T-helper 17 cell (primary cell): ENCODE results near the gene SMAD9. TPM values are rescaled to one million over a fixed set of nuclear protein-coding genes. Genes with fewer than 3 reads are reported as not detected.
"Not testable (repeated sequence)": the region's sequence is repeated elsewhere in the genome, so short reads cannot be mapped to it uniquely, and the experiment has no call there.

ENCODE experiments used
- ATAC-seq: fragments of 150-1000 bp; cut with Tn5 transposase; 2 replicates; pipeline ENCODE4 v1.10.0; 2021; ENCODE audit warnings: mild to moderate bottlenecking, moderate library complexity
- DNase-seq, 3 donors: peaks; one replicate each; pipeline versions ENCODE4 v3.0.0 to v3.0.0-alpha.2; 2020 to 2021
- H3K9me3 ChIP-seq: one replicate; pipeline ENCODE4 v1.7.0; 2013; ENCODE audit warnings: low read length, mild to moderate bottlenecking; ENCODE audit not compliant: control insufficient read depth, poor library complexity, severe bottlenecking
- H3K27ac Mint-ChIP-seq: one replicate; pipeline ENCODE4 v1.8.0; 2022; ENCODE audit warnings: mild to moderate bottlenecking, moderate library complexity, mixed read lengths
- H3K27me3 Mint-ChIP-seq: one replicate; pipeline ENCODE4 v1.8.0; 2022; ENCODE audit warnings: mixed read lengths
- H3K36me3 Mint-ChIP-seq: one replicate; pipeline ENCODE4 v1.8.0; 2022; ENCODE audit warnings: low read depth, mixed read lengths
- H3K4me1 Mint-ChIP-seq: one replicate; pipeline ENCODE4 v1.8.0; 2022; ENCODE audit warnings: mild to moderate bottlenecking, mixed read lengths
- H3K4me3 Mint-ChIP-seq: one replicate; pipeline ENCODE4 v1.8.0; 2022; ENCODE audit warnings: mild to moderate bottlenecking, moderate library complexity, mixed read lengths
- total RNA-seq, 4 donors: library from RNA in 2 of 4; stranded (reverse) in 2 of 4; gene quantifications; one replicate each; pipeline ENCODE4 v1.2.3 and lab custom pipeline; 2022 to 2026

Gene SMAD9
- total RNA-seq, 2 donors from 2014 or later = not detected

DNA sequence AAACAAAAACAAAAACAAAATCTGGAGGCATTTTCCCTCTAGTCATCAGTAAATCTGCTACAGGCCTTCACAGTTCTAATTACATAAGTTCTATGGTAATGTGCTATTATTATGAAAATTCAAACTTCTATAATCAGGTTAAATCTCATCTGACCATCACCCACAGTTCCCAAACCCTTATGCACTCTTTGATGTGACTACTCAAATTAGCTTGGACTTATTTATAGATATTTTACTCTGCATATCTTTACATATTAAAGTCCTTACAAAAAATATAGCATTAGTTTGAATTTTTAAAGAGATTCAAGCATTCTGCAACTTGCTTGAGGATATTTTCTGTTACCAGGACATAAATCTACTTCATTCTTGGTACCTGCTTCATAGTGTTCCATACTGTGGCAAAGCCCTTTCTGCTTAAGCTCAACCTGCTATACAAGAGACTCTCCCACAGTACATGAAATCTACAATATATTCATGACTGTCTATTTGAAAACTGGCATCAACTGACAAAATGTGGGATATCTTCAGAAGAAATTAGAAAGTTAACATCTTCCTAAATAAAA is 22.9 kb downstream of the SMAD9 start:
- Mint-ChIP-seq H3K4me3 (no peak overlapping the region), H3K27me3 (peaks cover 26% of the 10 kb centered on the region), H3K27ac (no peak overlapping the region), H3K36me3 (no peaks in the 10 kb centered on the region), H3K4me1 (no peaks in the 10 kb centered on the region)
- DNase-seq = no peak
- no peaks in the 10 kb centered on the region for H3K9me3 ChIP-seq
- ATAC-seq = no peak

GRCh38 chr13:36891752-36892151 is 28.3 kb downstream of the SMAD9 start:
- DNase-seq (no peak), ATAC-seq (no peak)
- Mint-ChIP-seq H3K36me3 (peaks cover 4% of the 10 kb centered on the region), H3K27ac (no peak overlapping the region), H3K4me3 (no peak overlapping the region), H3K4me1 (no peaks in the 10 kb centered on the region), H3K27me3 (peaks cover 27% of the 10 kb centered on the region)
- no peaks in the 10 kb centered on the region for H3K9me3 ChIP-seq

DNA sequence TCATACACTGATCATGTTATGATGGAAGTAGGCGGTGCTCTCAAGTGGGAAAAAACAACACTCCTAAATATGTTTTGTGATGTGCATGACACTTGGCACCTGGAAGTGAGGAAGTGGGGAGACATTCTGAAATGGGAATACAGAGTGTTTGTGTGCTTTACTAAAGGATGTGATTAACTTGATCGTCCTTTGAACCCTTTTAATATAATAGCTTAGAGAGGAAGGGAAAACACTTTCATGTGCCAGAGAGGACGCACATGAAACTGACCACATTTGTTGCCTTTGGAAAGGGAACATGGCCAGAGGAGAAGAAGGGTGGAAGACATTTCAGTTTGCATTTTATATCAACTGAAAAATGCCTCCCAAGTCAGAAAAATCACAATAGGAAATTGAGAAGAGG is 31.4 kb downstream of the SMAD9 start:
- ATAC-seq = no peak
- no peak for DNase-seq
- H3K9me3 ChIP-seq = no peaks in the 10 kb centered on the region
- Mint-ChIP-seq H3K4me3 (no peak overlapping the region), H3K36me3 (peaks cover 6% of the 10 kb centered on the region), H3K27me3 (peaks cover 44% of the 10 kb centered on the region), H3K4me1 (no peaks in the 10 kb centered on the region), H3K27ac (no peak overlapping the region)

- peaks cover 44% of the 10 kb centered on the region for H3K27me3 Mint-ChIP-seq
- DNase-seq (no peak), ATAC-seq (no peak)
- no peak overlapping the region for H3K4me3 Mint-ChIP-seq
- no peaks in the 10 kb centered on the region for H3K9me3 ChIP-seq
- no peak overlapping the region for H3K27ac Mint-ChIP-seq
- no peaks in the 10 kb centered on the region for H3K4me1 Mint-ChIP-seq
- peaks cover 6% of the 10 kb centered on the region for H3K36me3 Mint-ChIP-seq
These were observed 32.1 kb downstream of the SMAD9 start for GRCh38 chr13:36887758-36888521.

GRCh38 chr13:36885901-36886300 is 34.1 kb downstream of the SMAD9 start:
- H3K36me3 Mint-ChIP-seq = peaks cover 6% of the 10 kb centered on the region
- H3K9me3 ChIP-seq = no peaks in the 10 kb centered on the region
- no peak for ATAC-seq
- H3K4me3 Mint-ChIP-seq = no peak overlapping the region
- DNase-seq = no peak
- no peaks in the 10 kb centered on the region for H3K4me1 Mint-ChIP-seq
- H3K27ac Mint-ChIP-seq = no peak overlapping the region
- H3K27me3 Mint-ChIP-seq = peaks cover 40% of the 10 kb centered on the region

DNA sequence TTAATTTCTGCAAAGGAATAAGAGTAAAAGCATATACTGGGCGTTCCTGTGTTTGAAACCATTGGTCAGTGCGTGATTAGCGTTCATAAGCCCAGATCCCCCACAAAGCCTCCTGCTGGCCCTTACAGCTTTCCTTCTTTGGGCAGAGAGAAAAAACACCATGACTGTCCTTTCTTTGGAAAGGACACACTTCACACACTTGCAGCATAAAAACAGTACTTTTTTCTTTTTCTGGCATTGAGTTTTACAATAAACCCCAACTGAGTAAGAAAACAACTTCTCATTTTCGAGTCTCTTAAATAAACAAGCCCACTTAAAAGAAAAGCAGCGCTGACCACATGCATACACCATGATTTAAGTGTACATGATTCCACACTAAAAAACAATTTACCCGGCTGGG is 35.8 kb downstream of the SMAD9 start:
- H3K27me3 Mint-ChIP-seq = peaks cover 51% of the 10 kb centered on the region
- H3K4me3 Mint-ChIP-seq = no peak overlapping the region

GRCh38 chr13:36883824-36884223 is 36.2 kb downstream of the SMAD9 start:
- no peaks in the 10 kb centered on the region for H3K9me3 ChIP-seq
- Mint-ChIP-seq H3K4me3 (no peak overlapping the region), H3K36me3 (peaks cover 6% of the 10 kb centered on the region), H3K27me3 (peaks cover 55% of the 10 kb centered on the region), H3K4me1 (no peaks in the 10 kb centered on the region), H3K27ac (no peak overlapping the region)
- DNase-seq (no peak), ATAC-seq (no peak)

More for the DNA sequence above, 35.8 kb downstream of the SMAD9 start:
- Mint-ChIP-seq H3K27ac (no peak overlapping the region), H3K36me3 (peaks cover 6% of the 10 kb centered on the region), H3K4me1 (no peaks in the 10 kb centered on the region)
- no peak for DNase-seq
- no peaks in the 10 kb centered on the region for H3K9me3 ChIP-seq
- ATAC-seq = no peak

DNA sequence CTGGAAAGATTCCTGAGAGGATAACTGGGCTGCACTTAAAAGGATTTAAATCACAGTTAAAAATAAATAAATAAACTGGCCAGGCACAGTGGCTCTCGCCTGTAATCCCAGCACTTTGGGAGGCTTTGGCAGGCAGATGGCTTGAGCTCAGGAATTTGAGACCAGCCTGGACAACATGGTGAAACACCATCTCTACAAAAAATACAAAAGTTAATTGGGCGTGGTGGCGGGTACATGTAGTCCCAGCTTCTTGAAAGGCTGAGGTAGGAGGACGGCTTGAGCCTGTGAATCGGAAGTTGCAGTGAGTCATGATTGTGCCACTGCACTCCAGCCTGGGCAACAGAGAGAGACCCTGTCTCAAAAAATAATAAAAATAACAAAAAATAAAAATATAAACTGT is 36.6 kb downstream of the SMAD9 start:
- H3K9me3 ChIP-seq, ATAC-seq, H3K4me1 Mint-ChIP-seq, H3K27ac Mint-ChIP-seq, H3K36me3 Mint-ChIP-seq, H3K4me3 Mint-ChIP-seq, DNase-seq: not testable (repeated sequence)
- peaks cover 51% of the 10 kb centered on the region for H3K27me3 Mint-ChIP-seq

DNA sequence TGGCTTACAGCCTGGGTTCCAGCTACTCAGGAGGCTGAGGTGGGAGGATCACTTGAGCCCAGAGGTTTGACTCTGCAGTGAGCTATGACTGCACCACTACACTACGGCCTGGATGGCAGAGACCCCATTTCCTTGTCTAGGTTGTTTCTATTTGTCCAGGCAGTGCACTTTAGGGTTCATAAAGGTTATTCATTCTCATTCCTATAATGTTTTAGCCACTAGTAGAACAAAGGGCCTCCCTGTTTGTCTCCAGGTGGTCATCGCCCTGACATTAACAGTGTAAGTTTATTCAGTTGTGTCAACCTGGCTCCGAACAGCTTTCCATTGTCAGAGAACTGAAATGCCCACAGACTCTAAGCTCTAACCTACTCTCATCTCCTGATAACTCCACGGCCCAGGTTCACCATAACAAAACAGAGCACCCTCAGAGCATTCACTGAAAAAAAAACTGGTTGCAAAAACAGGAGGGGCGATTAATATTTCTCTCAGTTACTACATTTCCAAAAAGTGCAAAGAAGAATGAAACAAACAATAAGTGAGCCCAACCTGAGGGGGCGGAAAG is 37.1 kb downstream of the SMAD9 start:
- DNase-seq (no peak), ATAC-seq (no peak)
- Mint-ChIP-seq H3K4me1 (no peaks in the 10 kb centered on the region), H3K4me3 (no peak overlapping the region), H3K36me3 (peaks cover 6% of the 10 kb centered on the region), H3K27ac (no peak overlapping the region), H3K27me3 (peaks cover 48% of the 10 kb centered on the region)
- no peaks in the 10 kb centered on the region for H3K9me3 ChIP-seq

GRCh38 chr13:36880961-36881360 is 39.1 kb downstream of the SMAD9 start:
- H3K9me3 ChIP-seq = no peaks in the 10 kb centered on the region
- no peak for DNase-seq
- H3K27ac Mint-ChIP-seq = no peak overlapping the region
- ATAC-seq = no peak
- no peaks in the 10 kb centered on the region for H3K36me3 Mint-ChIP-seq
- peaks cover 33% of the 10 kb centered on the region for H3K27me3 Mint-ChIP-seq
- no peaks in the 10 kb centered on the region for H3K4me1 Mint-ChIP-seq
- no peak overlapping the region for H3K4me3 Mint-ChIP-seq

GRCh38 chr13:36879218-36879938 is 40.7 kb downstream of the SMAD9 start:
- DNase-seq = no peak

DNA sequence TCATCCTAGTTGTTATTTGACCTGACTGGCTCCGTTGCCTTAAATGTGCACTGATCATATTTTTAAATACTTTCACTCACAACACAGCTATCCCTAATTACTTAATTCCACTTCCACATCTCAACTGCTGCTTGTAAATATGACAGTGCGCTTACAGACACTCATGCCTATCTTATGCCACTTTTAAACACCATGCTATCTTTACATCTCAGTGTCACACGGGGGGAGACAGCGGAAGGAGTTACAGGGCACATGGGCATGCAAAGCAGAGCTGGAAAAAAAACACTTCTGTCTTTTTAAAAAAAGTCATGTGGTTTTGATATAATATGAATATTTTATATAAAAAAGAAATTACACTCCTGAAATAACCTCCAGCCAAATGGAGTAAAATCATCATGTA is 44.1 kb downstream of the SMAD9 start:
- ATAC-seq = no peak
- no peaks in the 10 kb centered on the region for H3K9me3 ChIP-seq
- H3K36me3 Mint-ChIP-seq = peaks cover 2% of the 10 kb centered on the region
- no peak overlapping the region for H3K4me3 Mint-ChIP-seq
- H3K4me1 Mint-ChIP-seq = no peaks in the 10 kb centered on the region
- H3K27me3 Mint-ChIP-seq = peaks cover 44% of the 10 kb centered on the region
- no peak overlapping the region for H3K27ac Mint-ChIP-seq
- no peak for DNase-seq

More at GRCh38 chr13:36879218-36879938, 40.7 kb downstream of the SMAD9 start:
- Mint-ChIP-seq H3K4me1 (no peaks in the 10 kb centered on the region), H3K27me3 (peaks cover 31% of the 10 kb centered on the region), H3K4me3 (no peak overlapping the region), H3K27ac (no peak overlapping the region), H3K36me3 (no peaks in the 10 kb centered on the region)
- H3K9me3 ChIP-seq = no peaks in the 10 kb centered on the region
- ATAC-seq = no peak

DNA sequence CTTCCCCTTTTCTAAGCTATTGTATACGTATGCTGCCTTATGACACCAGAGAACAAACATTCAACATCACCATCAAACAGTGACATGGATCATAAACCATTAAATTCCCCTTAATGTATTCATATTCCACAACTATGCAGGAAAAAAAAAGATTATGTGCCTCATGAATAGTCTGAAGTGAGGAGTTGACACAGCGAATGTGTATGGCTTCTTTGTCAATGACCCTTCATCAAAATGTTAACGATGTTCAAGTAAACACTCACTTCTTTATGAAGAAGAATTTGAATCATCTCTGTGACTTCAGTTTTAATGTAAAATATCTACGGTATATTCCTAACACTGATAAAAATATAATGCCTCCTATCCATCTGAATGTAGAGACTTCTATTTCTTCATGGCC is 44.6 kb downstream of the SMAD9 start:
- no peaks in the 10 kb centered on the region for H3K9me3 ChIP-seq
- H3K27me3 Mint-ChIP-seq = peaks cover 45% of the 10 kb centered on the region
- ATAC-seq (no peak), DNase-seq (no peak)
- H3K27ac Mint-ChIP-seq = no peak overlapping the region
- no peak overlapping the region for H3K4me3 Mint-ChIP-seq
- H3K36me3 Mint-ChIP-seq = peaks cover 2% of the 10 kb centered on the region
- H3K4me1 Mint-ChIP-seq = no peaks in the 10 kb centered on the region
